Stimulated activated CD4-positive, alpha-beta T cell treated with anti-CD3 and anti-CD28 coated beads, Interleukin-4, amount 100 ng/mL, for 1 hour (primary cell): ENCODE results near the gene PTP4A1.
"Not testable (repeated sequence)": the region's sequence is repeated elsewhere in the genome, so short reads cannot be mapped to it uniquely, and the experiment has no call there.

ENCODE experiments used
- DNase-seq: peaks from one replicate; pipeline ENCODE4 v3.0.0-alpha.2; 2020

The PTP4A1 gene

GRCh38 chr6:63572044-63572746, at the start of gene PTP4A1, which contains the start of gene LOC128125822:
TSS of gene PTP4A1 (plus strand) at chr6:63572480. CDS start at chr6:63576881, 4,401 bp downstream.
TSS of gene LOC128125822 (plus strand) at chr6:63572480.
- DNase-seq: peak; percentile 96

- not testable (repeated sequence) for DNase-seq
These were observed 49.4 kb upstream of the PTP4A1 start for GRCh38 chr6:63522911-63523287.

GRCh38 chr6:63523630-63524029, 48.6 kb upstream of the PTP4A1 start:
- DNase-seq: no peak

- no peak for DNase-seq
These were observed 46.9 kb upstream of the PTP4A1 start for GRCh38 chr6:63525186-63525878.

GRCh38 chr6:63526931-63527330, 45.3 kb upstream of the PTP4A1 start:
- no peak for DNase-seq

- DNase-seq: no peak
These were observed 44.4 kb upstream of the PTP4A1 start for GRCh38 chr6:63527658-63528514.

GRCh38 chr6:63529498-63529897, 42.8 kb upstream of the PTP4A1 start:
- DNase-seq: no peak

- DNase-seq: no peak
These were observed 42.1 kb upstream of the PTP4A1 start for GRCh38 chr6:63530182-63530581.

- no peak for DNase-seq
These were observed 41.3 kb upstream of the PTP4A1 start for GRCh38 chr6:63530991-63531390.

GRCh38 chr6:63533026-63533425, 39.3 kb upstream of the PTP4A1 start:
- DNase-seq: no peak

GRCh38 chr6:63533952-63534351, 38.3 kb upstream of the PTP4A1 start:
- no peak for DNase-seq

- no peak for DNase-seq
These were observed 34.9 kb upstream of the PTP4A1 start for GRCh38 chr6:63537201-63537958.

- DNase-seq: no peak
These were observed 34.4 kb upstream of the PTP4A1 start for GRCh38 chr6:63537959-63538300.

GRCh38 chr6:63538550-63538949, 33.7 kb upstream of the PTP4A1 start:
- no peak for DNase-seq

- no peak for DNase-seq
These were observed 29.3 kb upstream of the PTP4A1 start for GRCh38 chr6:63543001-63543400.

GRCh38 chr6:63543982-63544381, 28.3 kb upstream of the PTP4A1 start:
- DNase-seq: no peak

- DNase-seq: no peak
These were observed 26.0 kb upstream of the PTP4A1 start for GRCh38 chr6:63546236-63546635.

GRCh38 chr6:63546697-63547096, 25.6 kb upstream of the PTP4A1 start:
- no peak for DNase-seq

- DNase-seq: no peak
These were observed 23.2 kb upstream of the PTP4A1 start for GRCh38 chr6:63549076-63549475.

- no peak for DNase-seq
These were observed 19.1 kb upstream of the PTP4A1 start for GRCh38 chr6:63553208-63553607.

GRCh38 chr6:63553900-63554299, 18.4 kb upstream of the PTP4A1 start:
- no peak for DNase-seq

GRCh38 chr6:63554782-63555181, 17.5 kb upstream of the PTP4A1 start:
- no peak for DNase-seq

GRCh38 chr6:63556369-63556768, 15.9 kb upstream of the PTP4A1 start:
- DNase-seq: no peak
